GM23248 (cell line): Measurements from ENCODE around the gene CRYBG1. TPM values are rescaled to one million over a fixed set of nuclear protein-coding genes. Genes with fewer than 3 reads are reported as not detected.

Experiments
- DNase-seq: peaks from one replicate; pipeline ENCODE4 v3.0.0-alpha.2; 2015
- H2AFZ ChIP-seq: fragments of 200-600 bp; sonication (generic); 2 replicates; pipeline ENCODE4 v1.6.1; 2016; ENCODE audit warnings: antibody characterized with exemption
- H3F3A ChIP-seq: fragments of 200-600 bp; sonication (generic); 2 replicates; pipeline ENCODE4 v1.6.1; 2016; ENCODE audit warnings: mild to moderate bottlenecking, antibody characterized with exemption, mixed run types; ENCODE audit not compliant: insufficient read depth
- H3K27ac ChIP-seq: fragments of 200-600 bp; sonication (generic); 2 replicates; pipeline ENCODE4 v1.5.1; 2016; ENCODE audit warnings: mild to moderate bottlenecking
- H3K27me3 ChIP-seq: fragments of 200-600 bp; sonication (generic); replicated peaks from 2 replicates; pipeline ENCODE4 v1.6.1; 2016; ENCODE audit warnings: mild to moderate bottlenecking; ENCODE audit not compliant: insufficient read depth
- H3K36me3 ChIP-seq: fragments of 200-600 bp; sonication (generic); 2 replicates; pipeline ENCODE4 v1.6.1; 2016; ENCODE audit warnings: low read depth, mild to moderate bottlenecking
- H3K4me1 ChIP-seq: fragments of 200-600 bp; sonication (generic); 2 replicates; pipeline ENCODE4 v1.6.1; 2016; ENCODE audit warnings: mild to moderate bottlenecking; ENCODE audit not compliant: insufficient read depth
- H3K4me2 ChIP-seq: fragments of 200-600 bp; sonication (generic); one replicate; pipeline ENCODE4 v1.6.1; 2016; ENCODE audit warnings: mild to moderate bottlenecking; ENCODE audit not compliant: unreplicated experiment
- H3K4me3 ChIP-seq: fragments of 200-600 bp; sonication (generic); 2 replicates; pipeline ENCODE4 v1.5.1; 2016; ENCODE audit warnings: mild to moderate bottlenecking
- H3K79me2 ChIP-seq: fragments of 200-600 bp; sonication (generic); 2 replicates; pipeline ENCODE4 v1.6.1; 2016; ENCODE audit warnings: mild to moderate bottlenecking; ENCODE audit not compliant: insufficient read depth
- H3K9ac ChIP-seq: fragments of 200-600 bp; sonication (generic); 2 replicates; pipeline ENCODE4 v1.6.1; 2016; ENCODE audit warnings: mild to moderate bottlenecking
- H3K9me2 ChIP-seq: fragments of 200-600 bp; sonication (generic); 2 replicates; pipeline ENCODE4 v1.6.1; 2016; ENCODE audit warnings: mixed run types, mild to moderate bottlenecking, moderate library complexity; ENCODE audit not compliant: insufficient read depth
- H3K9me3 ChIP-seq: fragments of 200-600 bp; sonication (generic); one replicate; pipeline ENCODE4 v1.6.1; 2017; ENCODE audit warnings: low read depth
- H4K20me1 ChIP-seq: fragments of 200-600 bp; sonication (generic); 2 replicates; pipeline ENCODE4 v1.6.0; 2016; ENCODE audit not compliant: insufficient read depth
- EZH2 ChIP-seq: fragments of 200-600 bp; sonication (generic); IDR thresholded peaks from 2 replicates; pipeline ENCODE4 v1.6.1; 2018; ENCODE audit warnings: antibody characterized with exemption, mild to moderate bottlenecking; ENCODE audit not compliant: insufficient read depth, poor library complexity, severe bottlenecking
- EZH2phosphoT487 ChIP-seq: fragments of 200-600 bp; sonication (generic); IDR thresholded peaks from 2 replicates; pipeline ENCODE4 v1.6.1; 2018; ENCODE audit warnings: antibody characterized with exemption, moderate library complexity, mild to moderate bottlenecking, low read depth; ENCODE audit not compliant: insufficient read depth
- WGBS, 2 experiments: methylation state at CpG; one replicate each; pipeline ENCODE4 v1.1.6; 2015 to 2017; ENCODE audit warnings: low lambda C conversion rate in 2 of 2, low coverage in 1 of 2; ENCODE audit errors: missing lambda C conversion rate in 2 of 2; 5-methylcytosine and 5-hydroxymethylcytosine counted together
- in situ Hi-C: fragments of 300-500 bp; cut with MboI; formaldehyde crosslinking; loops from 2 replicates; pipeline ENCODE4 v1.15.0; 2020
- polyA plus RNA-seq: library from polyadenylated mRNA; unstranded; fragments of >200 nt; fragmentation: Nextera tagmentation; extraction: Ambion mirVana; gene quantifications from 2 replicates; pipeline ENCODE4 v1.2.1, GENCODE V29; 2016
- total RNA-seq: library from RNA; depleted of rRNA; stranded (reverse); fragments of >200 nt; shearing (Covaris generic); gene quantifications from 2 replicates; pipeline ENCODE4 v1.2.3, GENCODE V29; 2014

CRYBG1 gene
- total and polyA plus RNA-seq, 2 experiments from 2014 or later, result 1.9 to 8.4 TPM

DNA sequence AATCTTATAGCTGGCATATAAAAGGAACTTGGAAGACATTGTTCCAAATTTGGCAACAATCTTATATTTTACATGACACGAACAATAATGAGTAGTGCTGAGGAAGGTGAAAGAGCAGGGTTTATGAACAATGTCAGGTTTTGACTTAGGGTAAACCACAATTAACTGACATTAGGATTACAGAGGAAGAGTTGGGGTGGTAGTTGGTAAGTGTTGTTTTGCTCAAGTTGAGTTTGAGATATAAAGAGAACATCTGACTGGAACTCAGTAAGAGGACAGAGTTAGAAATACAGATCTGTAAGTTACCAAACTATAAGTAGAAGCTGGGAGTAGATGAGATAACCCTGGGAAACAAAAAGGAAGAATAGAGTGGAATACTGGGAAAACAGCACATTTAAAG lies 253.6 kb downstream of the CRYBG1 start:
- no peaks in the 10 kb centered on the region for H3K36me3 ChIP-seq
- no peaks in the 10 kb centered on the region for H3K9me2 ChIP-seq
- H3K9ac ChIP-seq, result no peak overlapping the region
- no peaks in the 10 kb centered on the region for H3K27me3 ChIP-seq
- DNase-seq, result no peak
- no peak overlapping the region for H3K27ac ChIP-seq
- no peak overlapping the region for H2AFZ ChIP-seq
- no peak overlapping the region for H3K4me3 ChIP-seq
- H4K20me1 ChIP-seq, result no peaks in the 10 kb centered on the region
- H3K4me1 ChIP-seq, result no peaks in the 10 kb centered on the region
- H3K4me2 ChIP-seq, result no peak overlapping the region
- H3F3A ChIP-seq, result no peaks in the 10 kb centered on the region
- H3K79me2 ChIP-seq, result no peaks in the 10 kb centered on the region
- in situ Hi-C loops, result no loop called here
- TF ChIP-seq EZH2, result no peak
- TF ChIP-seq EZH2phosphoT487, result no peak
- 97 to 100% methylated on average over 1 of the region's 1 CpG for WGBS, 2 experiments
- H3K9me3 ChIP-seq, result no peaks in the 10 kb centered on the region

DNA sequence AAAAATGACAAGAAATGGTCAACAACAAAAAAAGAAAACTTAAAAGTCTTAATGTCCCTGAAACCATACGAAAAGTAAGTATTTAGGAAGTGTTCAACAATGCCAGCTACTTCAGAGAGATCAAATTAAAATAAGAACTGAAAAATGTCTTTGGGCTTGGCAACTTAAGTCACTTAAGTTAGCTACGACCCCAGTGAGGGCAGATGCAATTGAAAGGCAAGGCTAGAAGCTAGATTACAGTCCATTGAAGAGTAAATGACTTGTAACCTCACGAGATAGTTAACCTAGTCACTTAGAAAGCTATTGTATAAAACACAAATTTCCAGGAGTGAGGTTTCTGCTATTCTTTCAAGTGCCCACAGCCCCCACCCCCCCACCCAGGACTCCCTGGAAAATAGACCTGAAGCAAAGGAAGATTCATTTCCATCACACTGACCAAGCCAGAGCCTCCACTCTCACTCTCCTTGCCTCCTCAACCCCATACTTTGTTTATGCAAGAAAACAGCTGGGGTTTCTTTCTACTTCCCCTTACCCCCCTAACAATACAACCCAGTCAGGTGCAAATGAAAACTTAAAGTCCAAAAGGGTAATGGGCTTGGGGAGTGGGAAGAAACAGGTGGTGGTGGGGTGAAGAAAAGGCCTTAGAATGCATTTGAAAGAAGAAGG lies 254.2 kb downstream of the CRYBG1 start:
- H3K27ac ChIP-seq, result no peak overlapping the region
- H3K79me2 ChIP-seq, result no peaks in the 10 kb centered on the region
- TF ChIP-seq EZH2 (no peak), EZH2phosphoT487 (no peak)
- H3K9me3 ChIP-seq, result no peaks in the 10 kb centered on the region
- no peaks in the 10 kb centered on the region for H3K36me3 ChIP-seq
- 64 to 67% methylated on average over 3 of the region's 3 CpGs for WGBS, 2 experiments
- H3K4me3 ChIP-seq, result no peak overlapping the region
- H3K27me3 ChIP-seq, result no peaks in the 10 kb centered on the region
- no peak for DNase-seq
- in situ Hi-C loops, result no loop called here
- H3K4me2 ChIP-seq, result no peak overlapping the region
- no peak overlapping the region for H3K9ac ChIP-seq
- H2AFZ ChIP-seq, result no peak overlapping the region
- no peaks in the 10 kb centered on the region for H3K9me2 ChIP-seq
- H3F3A ChIP-seq, result no peaks in the 10 kb centered on the region
- no peaks in the 10 kb centered on the region for H4K20me1 ChIP-seq
- no peaks in the 10 kb centered on the region for H3K4me1 ChIP-seq

DNA sequence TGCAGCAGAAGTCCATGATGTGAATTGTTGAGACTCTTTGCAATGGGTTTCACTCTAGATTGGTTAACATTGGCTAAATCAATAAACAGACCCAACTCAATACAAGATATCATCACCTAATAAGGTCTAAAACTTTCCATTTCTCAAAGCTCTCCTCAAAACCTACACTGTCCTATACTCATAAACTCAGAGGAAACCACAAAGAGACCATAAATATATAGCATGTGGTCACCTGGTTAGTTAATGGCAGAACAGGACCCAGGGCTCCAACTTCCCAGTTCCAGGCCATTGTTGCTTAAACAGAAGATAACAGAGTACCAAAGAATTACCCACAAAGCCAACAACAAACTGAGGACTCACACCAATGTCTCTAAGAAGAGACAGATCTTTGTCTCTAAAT lies 256.8 kb downstream of the CRYBG1 start:
- in situ Hi-C loops, result no loop called here
- Histone ChIP-seq H3F3A (no peaks in the 10 kb centered on the region), H3K36me3 (no peaks in the 10 kb centered on the region), H2AFZ (no peak overlapping the region), H3K27ac (no peak overlapping the region), H3K4me2 (no peak overlapping the region), H3K4me3 (no peak overlapping the region), H3K9ac (no peak overlapping the region), H3K9me3 (no peaks in the 10 kb centered on the region), H4K20me1 (no peaks in the 10 kb centered on the region), H3K27me3 (no peaks in the 10 kb centered on the region), H3K79me2 (no peaks in the 10 kb centered on the region), H3K9me2 (no peaks in the 10 kb centered on the region), H3K4me1 (no peaks in the 10 kb centered on the region)
- no peak for TF ChIP-seq EZH2phosphoT487
- TF ChIP-seq EZH2, result no peak
- no peak for DNase-seq

DNA sequence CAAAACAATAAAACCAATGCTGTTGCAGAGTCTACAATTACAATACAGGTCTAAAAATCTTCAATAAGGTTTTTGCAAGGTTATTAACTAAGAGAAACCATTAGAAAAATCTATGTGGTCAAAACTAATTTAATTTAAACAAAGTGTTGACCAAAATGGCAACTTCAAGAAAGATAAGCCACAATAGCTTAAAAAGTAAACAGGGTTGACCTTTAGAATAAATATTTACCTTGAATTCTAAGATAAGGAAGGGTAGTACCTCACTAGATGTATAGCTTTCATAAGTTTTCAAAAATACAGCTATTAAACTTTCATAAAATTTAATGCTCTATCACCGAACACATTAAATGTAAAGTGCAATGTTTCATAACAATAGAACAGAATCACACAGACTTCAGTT lies 257.3 kb downstream of the CRYBG1 start:
- no peak for DNase-seq
- Histone ChIP-seq H3K9me3 (no peaks in the 10 kb centered on the region), H4K20me1 (no peaks in the 10 kb centered on the region), H3K9me2 (no peaks in the 10 kb centered on the region), H2AFZ (no peak overlapping the region), H3K27ac (no peak overlapping the region), H3K9ac (no peak overlapping the region), H3K79me2 (no peaks in the 10 kb centered on the region), H3F3A (no peaks in the 10 kb centered on the region), H3K36me3 (no peaks in the 10 kb centered on the region), H3K4me2 (no peak overlapping the region), H3K4me3 (no peak overlapping the region), H3K4me1 (no peaks in the 10 kb centered on the region), H3K27me3 (no peaks in the 10 kb centered on the region)
- in situ Hi-C loops, result no loop called here
- WGBS, 2 experiments, result 90 to 94% methylated on average over 1 of the region's 1 CpG
- TF ChIP-seq EZH2 (no peak), EZH2phosphoT487 (no peak)

DNA sequence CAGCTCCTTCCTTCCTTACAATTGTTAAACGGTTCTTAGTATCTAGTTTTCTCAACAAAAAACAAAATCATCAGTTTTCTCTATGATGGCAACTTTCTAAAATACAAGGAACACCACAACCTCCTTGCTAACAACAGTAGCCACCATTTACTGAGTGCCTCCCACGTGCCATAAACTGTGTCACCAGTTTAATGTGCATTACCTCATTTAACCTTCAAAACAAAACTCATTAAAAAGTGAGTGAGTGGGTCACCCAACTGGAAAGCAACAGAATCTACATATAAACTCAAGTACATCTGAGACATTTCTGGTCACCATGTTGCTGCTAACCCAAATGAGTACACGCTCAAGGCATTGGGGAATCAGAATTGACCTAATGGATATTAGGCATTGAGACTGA lies 257.8 kb downstream of the CRYBG1 start:
- no peaks in the 10 kb centered on the region for H4K20me1 ChIP-seq
- no peak for DNase-seq
- H3K9me2 ChIP-seq, result no peaks in the 10 kb centered on the region
- no peaks in the 10 kb centered on the region for H3K27me3 ChIP-seq
- WGBS, 2 experiments, result 95 to 96% methylated on average over 3 of the region's 3 CpGs
- TF ChIP-seq EZH2phosphoT487 (no peak), EZH2 (no peak)
- H3K9ac ChIP-seq, result no peak overlapping the region
- H2AFZ ChIP-seq, result no peak overlapping the region
- no peaks in the 10 kb centered on the region for H3K79me2 ChIP-seq
- no peak overlapping the region for H3K4me3 ChIP-seq
- H3K9me3 ChIP-seq, result no peaks in the 10 kb centered on the region
- no peak overlapping the region for H3K27ac ChIP-seq
- H3K4me2 ChIP-seq, result no peak overlapping the region
- H3K4me1 ChIP-seq, result no peaks in the 10 kb centered on the region
- H3F3A ChIP-seq, result no peaks in the 10 kb centered on the region
- no peaks in the 10 kb centered on the region for H3K36me3 ChIP-seq
- in situ Hi-C loops, result no loop called here
